ENCODE measurements around the gene SCIMP. TPM values are rescaled to one million over a fixed set of nuclear protein-coding genes. Genes with fewer than 3 reads are reported as not detected.
"Not testable (repeated sequence)": the region's sequence is repeated elsewhere in the genome, so short reads cannot be mapped to it uniquely, and the experiment has no call there.

Gene SCIMP
- polyA plus RNA-seq, 1 donor (not counting 4 experiments of a cell fraction or from before 2014, with no cell fraction given): not detected

DNA sequence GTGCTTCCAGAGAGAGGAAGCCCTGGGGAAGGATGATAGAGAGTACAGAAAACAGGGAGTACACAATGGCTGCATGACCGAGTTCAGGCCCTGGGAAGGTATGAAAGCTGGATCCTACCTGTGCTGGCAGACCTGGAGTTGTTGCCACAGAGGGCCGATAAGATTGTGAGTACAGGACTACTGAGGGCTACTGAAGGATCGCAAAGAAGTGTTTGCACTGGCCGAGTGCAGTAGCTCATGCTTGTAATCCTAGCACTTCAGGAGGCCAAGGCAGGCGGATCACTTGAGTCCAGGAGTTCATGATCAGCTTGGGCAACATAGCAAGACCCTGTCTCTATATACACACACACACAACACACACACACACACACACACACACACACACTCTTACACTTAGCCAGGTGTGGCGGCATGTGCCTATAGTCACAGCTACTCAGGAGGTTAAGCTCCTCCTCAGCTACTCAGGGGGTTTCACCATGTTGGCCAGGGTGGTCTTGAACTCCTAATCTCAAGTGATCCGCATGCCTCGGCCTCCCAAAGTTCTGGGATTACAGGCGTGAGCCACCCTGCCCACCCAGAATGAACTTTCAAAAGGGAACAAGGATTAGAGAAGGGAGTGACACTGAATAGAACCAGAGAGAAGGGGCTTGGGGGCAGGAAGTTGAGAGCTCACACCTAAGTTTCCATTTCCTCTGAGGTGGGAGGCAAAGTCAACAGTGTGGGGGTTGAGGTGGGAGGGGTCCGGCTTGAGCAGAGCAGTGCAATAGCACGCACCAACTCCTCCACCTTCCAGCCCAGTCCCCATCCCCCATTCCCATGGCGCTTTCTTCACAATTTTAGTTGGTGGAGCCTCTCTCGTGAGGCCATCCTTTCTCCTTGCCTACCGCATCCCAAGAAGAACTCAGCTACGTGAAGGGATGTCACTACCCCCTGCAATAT, 7.5 kb downstream of the SCIMP start:
- Histone ChIP-seq H3K27me3 (ENCODE audit: control insufficient read depth, extremely low read depth, insufficient read depth, low read length) (no peaks in the 10 kb centered on the region), H3K4me3 (ENCODE audit: control insufficient read depth in 2 of 3, extremely low read depth in 1 of 3, insufficient read depth in 2 of 3, low read depth in 1 of 3, low read length in 3 of 3) (no peak overlapping the region), H3K9me3 (ENCODE audit: control insufficient read depth, low read depth, low read length) (no peaks in the 10 kb centered on the region), H3K36me3 (ENCODE audit: control insufficient read depth in 2 of 2, extremely low read depth in 1 of 2, insufficient read depth in 2 of 2, low read length in 2 of 2) (no peaks in the 10 kb centered on the region), H4K20me1 (ENCODE audit: control insufficient read depth, extremely low read depth, insufficient read depth, low read length) (no peaks in the 10 kb centered on the region), H3K79me2 (ENCODE audit: control insufficient read depth, insufficient read depth, low read length) (no peaks in the 10 kb centered on the region), H3K27ac (ENCODE audit: control insufficient read depth, insufficient read depth, low read length) (no peak overlapping the region), H3K9ac (ENCODE audit: control insufficient read depth, extremely low read depth, insufficient read depth, low read length) (no peak overlapping the region), H3K4me2 (ENCODE audit: control insufficient read depth, extremely low read depth, insufficient read depth, low read depth, low read length) (no peak overlapping the region), H2AFZ (ENCODE audit: control insufficient read depth, low read length) (no peak overlapping the region), H3K9me1 (ENCODE audit: control insufficient read depth, extremely low read depth, insufficient read depth, low read length) (no peaks in the 10 kb centered on the region), H3K4me1 (ENCODE audit: control insufficient read depth, extremely low read depth, insufficient read depth, low read length) (no peaks in the 10 kb centered on the region)
- dilution Hi-C loops (cut with MboI; ENCODE audit: extremely low pct_ligation_motif_present, low sequenced_read_pairs): no loop called here
- TF ChIP-seq, protein P1, sequence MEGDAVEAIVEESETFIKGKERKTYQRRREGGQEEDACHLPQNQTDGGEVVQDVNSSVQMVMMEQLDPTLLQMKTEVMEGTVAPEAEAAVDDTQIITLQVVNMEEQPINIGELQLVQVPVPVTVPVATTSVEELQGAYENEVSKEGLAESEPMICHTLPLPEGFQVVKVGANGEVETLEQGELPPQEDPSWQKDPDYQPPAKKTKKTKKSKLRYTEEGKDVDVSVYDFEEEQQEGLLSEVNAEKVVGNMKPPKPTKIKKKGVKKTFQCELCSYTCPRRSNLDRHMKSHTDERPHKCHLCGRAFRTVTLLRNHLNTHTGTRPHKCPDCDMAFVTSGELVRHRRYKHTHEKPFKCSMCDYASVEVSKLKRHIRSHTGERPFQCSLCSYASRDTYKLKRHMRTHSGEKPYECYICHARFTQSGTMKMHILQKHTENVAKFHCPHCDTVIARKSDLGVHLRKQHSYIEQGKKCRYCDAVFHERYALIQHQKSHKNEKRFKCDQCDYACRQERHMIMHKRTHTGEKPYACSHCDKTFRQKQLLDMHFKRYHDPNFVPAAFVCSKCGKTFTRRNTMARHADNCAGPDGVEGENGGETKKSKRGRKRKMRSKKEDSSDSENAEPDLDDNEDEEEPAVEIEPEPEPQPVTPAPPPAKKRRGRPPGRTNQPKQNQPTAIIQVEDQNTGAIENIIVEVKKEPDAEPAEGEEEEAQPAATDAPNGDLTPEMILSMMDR (optimal IDR thresholded peaks at IDR 0.05 in 1 of 3, IDR thresholded peaks at IDR 0.05 in 1 of 3, conservative IDR thresholded peaks at IDR 0.05 in 1 of 3; ENCODE audit: extremely low read depth in 1 of 3, insufficient read depth in 2 of 3, low read length in 3 of 3): no peak
- no peak for TF ChIP-seq EZH2 (IDR thresholded peaks at IDR 0.05; ENCODE audit: low read length)
- FAIRE-seq (no peak), DNase-seq (ENCODE audit: low read depth, low spot score) (no peak)

DNA sequence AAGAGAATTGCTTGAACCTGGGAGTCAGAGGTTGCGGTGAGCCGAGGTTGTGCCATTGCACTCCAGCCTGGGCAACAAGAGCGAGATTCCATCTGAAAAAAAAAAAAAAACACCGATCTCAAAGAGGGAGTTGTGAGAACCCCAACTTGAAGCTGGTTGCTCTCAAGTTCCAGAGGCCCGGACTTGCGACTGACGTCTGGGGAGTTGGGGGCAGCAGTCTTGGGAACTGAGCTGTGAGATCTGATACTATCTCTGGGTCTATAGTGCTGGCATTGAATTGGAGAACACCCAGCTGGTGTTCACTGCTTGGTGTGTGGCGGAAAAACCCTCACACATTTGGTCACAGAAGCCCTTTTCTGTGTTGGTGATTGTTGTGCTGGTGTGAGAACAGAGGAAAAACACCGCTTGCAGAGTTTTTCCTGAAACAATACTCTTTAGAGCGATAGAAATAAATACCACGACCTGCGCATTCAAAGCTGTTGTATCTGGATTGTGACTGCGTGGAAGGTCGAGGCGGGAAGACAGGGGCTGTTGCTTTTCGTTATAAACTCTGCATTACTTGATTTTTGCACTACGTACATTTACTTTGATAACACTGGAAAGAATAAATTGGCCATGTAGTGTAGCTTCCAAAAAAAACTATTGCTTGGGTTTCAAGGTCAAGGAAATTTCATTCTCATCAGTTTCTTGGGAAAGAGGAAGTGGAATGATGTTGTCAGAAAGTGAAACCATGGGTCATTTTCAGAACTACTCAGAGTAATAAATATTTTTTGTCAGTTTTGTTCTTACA, 8.8 kb downstream of the SCIMP start:
- no peaks in the 10 kb centered on the region for H3K4me1 ChIP-seq (ENCODE audit: control insufficient read depth, extremely low read depth, insufficient read depth, low read length)
- no peak overlapping the region for H3K4me2 ChIP-seq (ENCODE audit: control insufficient read depth, extremely low read depth, insufficient read depth, low read depth, low read length)
- H2AFZ ChIP-seq (ENCODE audit: control insufficient read depth, low read length): no peak overlapping the region
- no peaks in the 10 kb centered on the region for H3K9me3 ChIP-seq (ENCODE audit: control insufficient read depth, low read depth, low read length)
- no peaks in the 10 kb centered on the region for H3K36me3 ChIP-seq (ENCODE audit: control insufficient read depth in 2 of 2, extremely low read depth in 1 of 2, insufficient read depth in 2 of 2, low read length in 2 of 2)
- H3K27ac ChIP-seq (ENCODE audit: control insufficient read depth, insufficient read depth, low read length): no peak overlapping the region
- FAIRE-seq (no peak), DNase-seq (ENCODE audit: low read depth, low spot score) (no peak)
- H4K20me1 ChIP-seq (ENCODE audit: control insufficient read depth, extremely low read depth, insufficient read depth, low read length): no peaks in the 10 kb centered on the region
- no peaks in the 10 kb centered on the region for H3K27me3 ChIP-seq (ENCODE audit: control insufficient read depth, extremely low read depth, insufficient read depth, low read length)
- dilution Hi-C loops (cut with MboI; ENCODE audit: extremely low pct_ligation_motif_present, low sequenced_read_pairs): no loop called here
- TF ChIP-seq, protein P1 (optimal IDR thresholded peaks at IDR 0.05 in 1 of 3, IDR thresholded peaks at IDR 0.05 in 1 of 3, conservative IDR thresholded peaks at IDR 0.05 in 1 of 3; ENCODE audit: extremely low read depth in 1 of 3, insufficient read depth in 2 of 3, low read length in 3 of 3): no peak
- TF ChIP-seq EZH2 (IDR thresholded peaks at IDR 0.05; ENCODE audit: low read length): no peak
- no peaks in the 10 kb centered on the region for H3K79me2 ChIP-seq (ENCODE audit: control insufficient read depth, insufficient read depth, low read length)
- H3K9ac ChIP-seq (ENCODE audit: control insufficient read depth, extremely low read depth, insufficient read depth, low read length): no peak overlapping the region
- no peaks in the 10 kb centered on the region for H3K9me1 ChIP-seq (ENCODE audit: control insufficient read depth, extremely low read depth, insufficient read depth, low read length)
- H3K4me3 ChIP-seq (ENCODE audit: control insufficient read depth in 2 of 3, extremely low read depth in 1 of 3, insufficient read depth in 2 of 3, low read depth in 1 of 3, low read length in 3 of 3): no peak overlapping the region

DNA sequence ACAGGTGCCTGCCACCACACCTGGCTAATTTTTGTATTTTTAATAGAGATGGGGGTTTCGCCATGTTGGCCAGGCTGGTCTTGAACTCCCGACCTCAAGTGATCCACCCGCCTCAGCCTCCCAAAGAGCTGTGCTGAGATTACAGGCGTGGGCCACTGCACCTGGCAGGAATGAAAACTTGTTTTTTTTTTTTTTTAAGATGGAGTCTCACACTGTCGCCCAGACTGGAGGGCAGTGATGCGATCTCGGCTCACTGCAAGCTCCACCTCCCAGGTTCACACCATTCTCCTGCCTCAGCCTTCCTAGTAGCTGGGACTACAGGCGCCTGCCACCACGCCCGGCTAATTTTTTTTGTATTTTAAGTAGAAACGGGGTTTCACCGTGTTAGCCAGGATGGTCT, 12.7 kb downstream of the SCIMP start:
- H3K27ac ChIP-seq (ENCODE audit: control insufficient read depth, insufficient read depth, low read length); dilution Hi-C loops (cut with MboI; ENCODE audit: extremely low pct_ligation_motif_present, low sequenced_read_pairs); H3K9ac ChIP-seq (ENCODE audit: control insufficient read depth, extremely low read depth, insufficient read depth, low read length); H3K9me1 ChIP-seq (ENCODE audit: control insufficient read depth, extremely low read depth, insufficient read depth, low read length); H3K9me3 ChIP-seq (ENCODE audit: control insufficient read depth, low read depth, low read length); DNase-seq (ENCODE audit: low read depth, low spot score); FAIRE-seq; H3K4me2 ChIP-seq (ENCODE audit: control insufficient read depth, extremely low read depth, insufficient read depth, low read depth, low read length); H3K79me2 ChIP-seq (ENCODE audit: control insufficient read depth, insufficient read depth, low read length); H4K20me1 ChIP-seq (ENCODE audit: control insufficient read depth, extremely low read depth, insufficient read depth, low read length); H3K27me3 ChIP-seq (ENCODE audit: control insufficient read depth, extremely low read depth, insufficient read depth, low read length); H3K4me3 ChIP-seq (ENCODE audit: control insufficient read depth in 2 of 3, extremely low read depth in 1 of 3, insufficient read depth in 2 of 3, low read depth in 1 of 3, low read length in 3 of 3); H3K4me1 ChIP-seq (ENCODE audit: control insufficient read depth, extremely low read depth, insufficient read depth, low read length); H2AFZ ChIP-seq (ENCODE audit: control insufficient read depth, low read length); H3K36me3 ChIP-seq (ENCODE audit: control insufficient read depth in 2 of 2, extremely low read depth in 1 of 2, insufficient read depth in 2 of 2, low read length in 2 of 2): not testable (repeated sequence)
